H9 (cell line): ENCODE measurements around the gene CRAT. TPM values are rescaled to one million over a fixed set of nuclear protein-coding genes. Genes with fewer than 3 reads are reported as not detected.
A peak's percentile ranks its signal among the peaks of the same experiment; 100 is the strongest.

Experiments
- DNase-seq: peaks from one replicate; pipeline ENCODE4 v3.0.0-alpha.2; 2017
- H2AFZ ChIP-seq: one replicate; pipeline ENCODE4 v1.6.1; 2013; ENCODE audit warnings: mild to moderate bottlenecking, low read length, control low read depth, moderate library complexity
- H2AK5ac ChIP-seq: 2 replicates; pipeline ENCODE4 v1.6.1; 2013; ENCODE audit warnings: low read length, control low read depth, mixed read lengths; ENCODE audit not compliant: insufficient read length
- H2BK120ac ChIP-seq: one replicate; pipeline ENCODE4 v1.6.1; 2013; ENCODE audit warnings: low read depth, mild to moderate bottlenecking, low read length, control low read depth, inconsistent platforms; ENCODE audit not compliant: poor library complexity, severe bottlenecking
- H2BK12ac ChIP-seq: 2 replicates; pipeline ENCODE4 v1.6.1; 2013; ENCODE audit warnings: low read length, control low read depth, mixed read lengths, low read depth; ENCODE audit not compliant: insufficient read length
- H2BK15ac ChIP-seq: 2 replicates; pipeline ENCODE4 v1.6.1; 2013; ENCODE audit warnings: low read depth, low read length, control low read depth
- H2BK20ac ChIP-seq: one replicate; pipeline ENCODE4 v1.6.1; 2013; ENCODE audit warnings: low read depth, mild to moderate bottlenecking, low read length, control low read depth, inconsistent platforms; ENCODE audit not compliant: poor library complexity, severe bottlenecking
- H2BK5ac ChIP-seq: 2 replicates; pipeline ENCODE4 v1.6.1; 2013; ENCODE audit warnings: low read length, control low read depth, mixed read lengths; ENCODE audit not compliant: insufficient read length
- H3K14ac ChIP-seq: 2 replicates; pipeline ENCODE4 v1.6.1; 2013; ENCODE audit warnings: low read length, control low read depth; ENCODE audit not compliant: insufficient read depth
- H3K18ac ChIP-seq: 2 replicates; pipeline ENCODE4 v1.6.1; 2013; ENCODE audit warnings: low read depth, mild to moderate bottlenecking, mixed read lengths, low read length, control low read depth; ENCODE audit not compliant: insufficient read length
- H3K23ac ChIP-seq: 2 replicates; pipeline ENCODE4 v1.6.1; 2013; ENCODE audit warnings: low read length, control low read depth, mixed read lengths, low read depth; ENCODE audit not compliant: insufficient read length
- H3K23me2 ChIP-seq: 2 replicates; pipeline ENCODE4 v1.6.1; 2013; ENCODE audit warnings: low read depth, mild to moderate bottlenecking, mixed read lengths, low read length, control low read depth; ENCODE audit not compliant: insufficient read length, poor library complexity, severe bottlenecking
- H3K27ac ChIP-seq: 2 replicates; pipeline ENCODE4 v1.5.1; 2013; ENCODE audit warnings: low read length, control low read depth, mixed read lengths, low read depth; ENCODE audit not compliant: insufficient read length
- H3K27me3 ChIP-seq: 2 replicates; pipeline ENCODE4 v1.6.1; 2013; ENCODE audit warnings: low read length, control low read depth, inconsistent platforms; ENCODE audit not compliant: insufficient read depth
- H3K4ac ChIP-seq: 2 replicates; pipeline ENCODE4 v1.6.1; 2013; ENCODE audit warnings: low read depth, mild to moderate bottlenecking, control low read depth, inconsistent platforms, low read length, moderate library complexity
- H3K4me1 ChIP-seq: 2 replicates; pipeline ENCODE4 v1.6.1; 2013; ENCODE audit warnings: low read length, control low read depth, inconsistent platforms; ENCODE audit not compliant: insufficient read depth
- H3K4me2 ChIP-seq: 2 replicates; pipeline ENCODE4 v1.6.1; 2013; ENCODE audit warnings: low read length, control low read depth, mixed read lengths; ENCODE audit not compliant: insufficient read length, insufficient read depth
- H3K56ac ChIP-seq: 2 replicates; pipeline ENCODE4 v1.6.1; 2013; ENCODE audit warnings: low read depth, mild to moderate bottlenecking, mixed read lengths, low read length, control low read depth; ENCODE audit not compliant: insufficient read length
- H3K79me1 ChIP-seq: 2 replicates; pipeline ENCODE4 v1.6.1; 2013; ENCODE audit warnings: low read depth, mild to moderate bottlenecking, moderate library complexity, low read length, control low read depth, inconsistent platforms; ENCODE audit not compliant: insufficient read depth, poor library complexity, severe bottlenecking
- H3K79me2 ChIP-seq: 2 replicates; pipeline ENCODE4 v1.6.1; 2013; ENCODE audit warnings: low read length, control low read depth, inconsistent platforms; ENCODE audit not compliant: insufficient read depth
- H3K9ac ChIP-seq: 2 replicates; pipeline ENCODE4 v1.6.1; 2013; ENCODE audit warnings: low read length, control low read depth, mixed read lengths; ENCODE audit not compliant: insufficient read length; ENCODE audit errors: extremely low read depth
- H3K9me3 ChIP-seq: one replicate; pipeline ENCODE4 v1.6.1; 2013; ENCODE audit warnings: low read depth, low read length, inconsistent platforms; ENCODE audit not compliant: control insufficient read depth
- H3T11ph ChIP-seq: one replicate; pipeline ENCODE4 v1.6.1; 2013; ENCODE audit warnings: mild to moderate bottlenecking, low read length, control low read depth, inconsistent platforms
- H4K20me1 ChIP-seq: one replicate; pipeline ENCODE4 v1.6.1; 2013; ENCODE audit not compliant: control insufficient read depth, insufficient read length, insufficient read depth
- H4K5ac ChIP-seq: 2 replicates; pipeline ENCODE4 v1.6.1; 2013; ENCODE audit warnings: low read depth, mild to moderate bottlenecking, mixed read lengths, low read length, control low read depth; ENCODE audit not compliant: insufficient read length
- H4K8ac ChIP-seq: replicated peaks from 2 replicates; pipeline ENCODE4 v1.6.1; 2013; ENCODE audit warnings: low read length, control low read depth, mixed read lengths, low read depth; ENCODE audit not compliant: insufficient read length
- H4K91ac ChIP-seq: 2 replicates; pipeline ENCODE4 v1.6.1; 2013; ENCODE audit warnings: low read depth, mild to moderate bottlenecking, moderate library complexity, mixed read lengths, low read length, control low read depth; ENCODE audit not compliant: insufficient read length
- H3K27ac Mint-ChIP-seq, 3 experiments: 2 replicates in 2 of 3; 3 replicates in 1 of 3; pipeline ENCODE4 v1.8.0; 2020 to 2021; ENCODE audit warnings: mixed read lengths in 3 of 3, mild to moderate bottlenecking in 1 of 3, moderate library complexity in 1 of 3
- H3K27me3 Mint-ChIP-seq: 2 replicates; pipeline ENCODE4 v1.8.0; 2021; ENCODE audit warnings: low read depth, mild to moderate bottlenecking, moderate library complexity, mixed read lengths
- H3K36me3 Mint-ChIP-seq, 3 experiments: 2 replicates in 2 of 3; 3 replicates in 1 of 3; pipeline ENCODE4 v1.8.0; 2020 to 2021; ENCODE audit warnings: low read depth in 3 of 3, mixed read lengths in 3 of 3; ENCODE audit not compliant: insufficient read depth in 1 of 3
- H3K4me1 Mint-ChIP-seq, 2 experiments: 2 replicates each; pipeline ENCODE4 v1.8.0; 2020; ENCODE audit warnings: mixed read lengths in 2 of 2
- H3K4me3 Mint-ChIP-seq, 2 experiments: 2 replicates in 1 of 2; 3 replicates in 1 of 2; pipeline ENCODE4 v1.8.0; 2020 to 2021; ENCODE audit warnings: mild to moderate bottlenecking in 2 of 2, mixed read lengths in 2 of 2, moderate library complexity in 1 of 2
- H3K9me3 Mint-ChIP-seq, 2 experiments: 2 replicates in 1 of 2; 3 replicates in 1 of 2; pipeline ENCODE4 v1.8.0; 2020; ENCODE audit warnings: mild to moderate bottlenecking in 2 of 2, mixed read lengths in 2 of 2, moderate library complexity in 1 of 2
- WGBS: extraction: QIAGEN DNeasy Blood & Tissue Kit; methylation state at CpG from one replicate; pipeline ENCODE4 v1.1.7; 2013; ENCODE audit warnings: missing lambda C conversion rate, low lambda C conversion rate, mixed read lengths; ENCODE audit not compliant: insufficient read length; ENCODE audit errors: extremely low coverage; 5-methylcytosine and 5-hydroxymethylcytosine counted together
- total RNA-seq: library from RNA; stranded (reverse); gene quantifications from 2 replicates; pipeline ENCODE4 v1.2.1, GENCODE V29; 2021
- TF ChIP-seq, protein P1 (sequence below): fragments of 200-600 bp; sonication (generic); conservative IDR thresholded peaks from 3 replicates; pipeline ENCODE4 v1.8.0; 2021; ENCODE audit warnings: antibody characterized with exemption, mild to moderate bottlenecking

The CRAT gene
- total RNA-seq, 1 experiment from 2014 or later = 15.0 TPM

DNA sequence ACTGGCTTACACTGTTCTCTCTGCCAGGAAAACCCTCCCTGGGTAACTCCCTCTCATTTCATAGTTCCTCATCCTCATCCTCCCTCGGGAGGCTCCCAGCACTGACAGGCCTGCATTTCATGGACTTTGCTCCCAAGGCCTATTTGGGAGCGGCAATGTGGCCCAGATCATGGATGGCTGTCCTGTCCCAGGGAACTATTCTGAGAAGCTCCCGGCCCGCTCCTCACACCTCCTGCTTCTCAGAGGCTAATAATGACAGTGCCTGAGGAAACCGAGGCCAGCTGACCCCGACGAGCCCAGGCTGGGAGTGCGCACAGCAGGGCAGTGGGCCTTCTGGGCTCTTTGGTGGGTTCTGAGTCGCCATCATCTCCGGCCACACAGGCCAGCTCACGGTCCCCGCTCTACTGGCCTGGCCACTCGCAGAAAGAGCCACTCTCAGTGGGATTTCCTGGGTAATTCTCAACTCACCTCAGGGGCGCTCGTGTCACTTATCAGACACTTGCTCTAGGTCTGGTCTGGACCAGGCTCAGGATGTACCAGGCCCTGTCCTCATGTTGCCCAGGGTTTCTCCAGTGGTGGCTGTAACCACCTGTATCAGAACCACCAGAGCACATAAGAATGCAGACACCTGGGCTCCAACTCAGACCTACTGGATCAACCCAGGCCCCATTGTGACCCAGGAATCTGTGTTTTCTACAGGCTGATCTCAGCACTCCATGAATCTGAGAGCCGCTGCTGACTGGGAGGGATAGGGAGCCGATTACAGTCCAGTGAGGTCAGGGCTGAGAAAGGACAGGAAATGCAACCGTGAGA is 31.7 kb downstream of the CRAT start:
- TF ChIP-seq, protein P1, sequence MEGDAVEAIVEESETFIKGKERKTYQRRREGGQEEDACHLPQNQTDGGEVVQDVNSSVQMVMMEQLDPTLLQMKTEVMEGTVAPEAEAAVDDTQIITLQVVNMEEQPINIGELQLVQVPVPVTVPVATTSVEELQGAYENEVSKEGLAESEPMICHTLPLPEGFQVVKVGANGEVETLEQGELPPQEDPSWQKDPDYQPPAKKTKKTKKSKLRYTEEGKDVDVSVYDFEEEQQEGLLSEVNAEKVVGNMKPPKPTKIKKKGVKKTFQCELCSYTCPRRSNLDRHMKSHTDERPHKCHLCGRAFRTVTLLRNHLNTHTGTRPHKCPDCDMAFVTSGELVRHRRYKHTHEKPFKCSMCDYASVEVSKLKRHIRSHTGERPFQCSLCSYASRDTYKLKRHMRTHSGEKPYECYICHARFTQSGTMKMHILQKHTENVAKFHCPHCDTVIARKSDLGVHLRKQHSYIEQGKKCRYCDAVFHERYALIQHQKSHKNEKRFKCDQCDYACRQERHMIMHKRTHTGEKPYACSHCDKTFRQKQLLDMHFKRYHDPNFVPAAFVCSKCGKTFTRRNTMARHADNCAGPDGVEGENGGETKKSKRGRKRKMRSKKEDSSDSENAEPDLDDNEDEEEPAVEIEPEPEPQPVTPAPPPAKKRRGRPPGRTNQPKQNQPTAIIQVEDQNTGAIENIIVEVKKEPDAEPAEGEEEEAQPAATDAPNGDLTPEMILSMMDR = no peak
- Histone ChIP-seq H2BK15ac (no peak overlapping the region), H2BK120ac (no peak overlapping the region), H3K4me2 (no peak overlapping the region), H3K9me3 (no peaks in the 10 kb centered on the region), H3K9ac (no peak overlapping the region), H3K14ac (no peak overlapping the region), H3K18ac (no peak overlapping the region), H3K56ac (no peak overlapping the region), H3K27me3 (no peaks in the 10 kb centered on the region), H3K79me1 (peaks cover 2% of the 10 kb centered on the region), H3K27ac (no peak overlapping the region), H2AK5ac (no peak overlapping the region), H2BK12ac (no peak overlapping the region), H4K20me1 (peaks cover 2% of the 10 kb centered on the region), H4K8ac (no peak overlapping the region), H2BK20ac (no peak overlapping the region), H4K5ac (no peak overlapping the region), H3K79me2 (peaks cover 6% of the 10 kb centered on the region; the same call in 1 of the 2 replicates), H3K4me1 (no peaks in the 10 kb centered on the region; the same call in 1 of the 2 replicates), H2BK5ac (no peak overlapping the region), H4K91ac (no peak overlapping the region), H2AFZ (no peak overlapping the region), H3K4ac (no peak overlapping the region), H3K23me2 (peaks cover 12% of the 10 kb centered on the region), H3K23ac (no peak overlapping the region), H3T11ph (no peak overlapping the region)
- peaks cover 3 to 17% of the 10 kb centered on the region in 2 experiments for H3K4me1 Mint-ChIP-seq
- peak overlapping the region; percentile 35 to 65 (median 53); a peak in 2 of 7 replicates for H3K27ac Mint-ChIP-seq
- no CpG with 5 or more reads among the region's 18 CpGs for WGBS
- peaks cover 3% of the 10 kb centered on the region; the same call in 1 of the 2 replicates for H3K27me3 Mint-ChIP-seq
- no peak for DNase-seq
- no peaks in the 10 kb centered on the region for H3K9me3 Mint-ChIP-seq
- peak overlapping the region; percentile 88 to 95 for H3K4me3 Mint-ChIP-seq
- H3K36me3 Mint-ChIP-seq = no peaks in the 10 kb centered on the region; a peak in 1 of 7 replicates
